GM23248 (cell line): Measurements from ENCODE around the gene RHBDF2. TPM values are rescaled to one million over a fixed set of nuclear protein-coding genes. Genes with fewer than 3 reads are reported as not detected.

Experiments
- DNase-seq: peaks from one replicate; pipeline ENCODE4 v3.0.0-alpha.2; 2015
- H2AFZ ChIP-seq: fragments of 200-600 bp; sonication (generic); 2 replicates; pipeline ENCODE4 v1.6.1; 2016; ENCODE audit warnings: antibody characterized with exemption
- H3F3A ChIP-seq: fragments of 200-600 bp; sonication (generic); 2 replicates; pipeline ENCODE4 v1.6.1; 2016; ENCODE audit warnings: mild to moderate bottlenecking, antibody characterized with exemption, mixed run types; ENCODE audit not compliant: insufficient read depth
- H3K27ac ChIP-seq: fragments of 200-600 bp; sonication (generic); 2 replicates; pipeline ENCODE4 v1.5.1; 2016; ENCODE audit warnings: mild to moderate bottlenecking
- H3K27me3 ChIP-seq: fragments of 200-600 bp; sonication (generic); replicated peaks from 2 replicates; pipeline ENCODE4 v1.6.1; 2016; ENCODE audit warnings: mild to moderate bottlenecking; ENCODE audit not compliant: insufficient read depth
- H3K36me3 ChIP-seq: fragments of 200-600 bp; sonication (generic); 2 replicates; pipeline ENCODE4 v1.6.1; 2016; ENCODE audit warnings: low read depth, mild to moderate bottlenecking
- H3K4me1 ChIP-seq: fragments of 200-600 bp; sonication (generic); 2 replicates; pipeline ENCODE4 v1.6.1; 2016; ENCODE audit warnings: mild to moderate bottlenecking; ENCODE audit not compliant: insufficient read depth
- H3K4me2 ChIP-seq: fragments of 200-600 bp; sonication (generic); one replicate; pipeline ENCODE4 v1.6.1; 2016; ENCODE audit warnings: mild to moderate bottlenecking; ENCODE audit not compliant: unreplicated experiment
- H3K4me3 ChIP-seq: fragments of 200-600 bp; sonication (generic); 2 replicates; pipeline ENCODE4 v1.5.1; 2016; ENCODE audit warnings: mild to moderate bottlenecking
- H3K79me2 ChIP-seq: fragments of 200-600 bp; sonication (generic); 2 replicates; pipeline ENCODE4 v1.6.1; 2016; ENCODE audit warnings: mild to moderate bottlenecking; ENCODE audit not compliant: insufficient read depth
- H3K9ac ChIP-seq: fragments of 200-600 bp; sonication (generic); 2 replicates; pipeline ENCODE4 v1.6.1; 2016; ENCODE audit warnings: mild to moderate bottlenecking
- H3K9me2 ChIP-seq: fragments of 200-600 bp; sonication (generic); 2 replicates; pipeline ENCODE4 v1.6.1; 2016; ENCODE audit warnings: mixed run types, mild to moderate bottlenecking, moderate library complexity; ENCODE audit not compliant: insufficient read depth
- H3K9me3 ChIP-seq: fragments of 200-600 bp; sonication (generic); one replicate; pipeline ENCODE4 v1.6.1; 2017; ENCODE audit warnings: low read depth
- H4K20me1 ChIP-seq: fragments of 200-600 bp; sonication (generic); 2 replicates; pipeline ENCODE4 v1.6.0; 2016; ENCODE audit not compliant: insufficient read depth
- EZH2 ChIP-seq: fragments of 200-600 bp; sonication (generic); IDR thresholded peaks from 2 replicates; pipeline ENCODE4 v1.6.1; 2018; ENCODE audit warnings: antibody characterized with exemption, mild to moderate bottlenecking; ENCODE audit not compliant: insufficient read depth, poor library complexity, severe bottlenecking
- EZH2phosphoT487 ChIP-seq: fragments of 200-600 bp; sonication (generic); IDR thresholded peaks from 2 replicates; pipeline ENCODE4 v1.6.1; 2018; ENCODE audit warnings: antibody characterized with exemption, moderate library complexity, mild to moderate bottlenecking, low read depth; ENCODE audit not compliant: insufficient read depth
- WGBS, 2 experiments: methylation state at CpG; one replicate each; pipeline ENCODE4 v1.1.6; 2015 to 2017; ENCODE audit warnings: low lambda C conversion rate in 2 of 2, low coverage in 1 of 2; ENCODE audit errors: missing lambda C conversion rate in 2 of 2; 5-methylcytosine and 5-hydroxymethylcytosine counted together
- in situ Hi-C: fragments of 300-500 bp; cut with MboI; formaldehyde crosslinking; loops from 2 replicates; pipeline ENCODE4 v1.15.0; 2020
- polyA plus RNA-seq: library from polyadenylated mRNA; unstranded; fragments of >200 nt; fragmentation: Nextera tagmentation; extraction: Ambion mirVana; gene quantifications from 2 replicates; pipeline ENCODE4 v1.2.1, GENCODE V29; 2016
- total RNA-seq: library from RNA; depleted of rRNA; stranded (reverse); fragments of >200 nt; shearing (Covaris generic); gene quantifications from 2 replicates; pipeline ENCODE4 v1.2.3, GENCODE V29; 2014

Gene RHBDF2
- total and polyA plus RNA-seq, 2 experiments from 2014 or later = 8.9 to 12.7 TPM

- Histone ChIP-seq H3K9me3 (no peaks in the 10 kb centered on the region), H3K4me2 (no peak overlapping the region), H3K9ac (no peak overlapping the region)
These were observed 29.0 kb downstream of the RHBDF2 start for GRCh38 chr17:76472258-76472645.

DNA sequence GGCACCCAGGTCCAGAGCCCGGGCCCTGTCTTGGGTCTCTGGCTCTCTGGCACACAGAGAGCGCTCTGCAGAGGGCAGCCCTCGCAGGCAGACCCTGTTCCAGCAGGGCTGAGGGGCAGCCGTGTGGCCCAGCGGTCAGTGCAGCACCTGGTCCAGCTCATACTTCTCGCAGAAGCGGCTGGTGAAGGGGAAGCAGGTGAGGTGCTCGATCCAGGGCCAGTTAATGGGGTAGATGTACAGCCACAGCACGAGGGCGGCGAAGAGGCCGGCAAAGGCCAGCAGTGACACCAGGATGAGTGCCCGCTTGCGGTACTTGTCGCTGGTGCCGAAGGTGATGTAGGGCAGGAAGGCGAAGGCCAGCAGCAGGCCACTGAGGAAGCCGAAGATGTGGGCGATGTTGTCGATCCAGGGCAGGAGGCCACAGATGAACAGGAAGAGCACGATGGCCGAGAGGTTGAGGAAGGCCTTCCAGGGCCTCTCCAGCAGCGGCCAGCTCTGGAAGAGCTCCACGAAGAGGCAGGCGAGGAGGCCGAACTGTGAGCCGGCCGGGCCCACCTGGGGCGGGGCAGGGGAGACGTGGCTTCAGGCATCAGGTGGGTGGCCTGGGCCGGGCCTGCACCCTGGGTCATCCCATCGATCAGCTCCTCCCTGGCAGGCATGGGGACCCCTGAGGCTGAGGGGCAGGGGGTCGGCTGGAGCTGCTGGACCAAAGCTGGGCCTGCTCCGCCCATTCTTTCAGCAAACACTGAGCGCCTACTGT is 29.5 kb downstream of the RHBDF2 start:
- H2AFZ ChIP-seq = no peak overlapping the region
- H3K27me3 ChIP-seq = no peaks in the 10 kb centered on the region
- H3K9ac ChIP-seq = no peak overlapping the region
- no peak overlapping the region for H3K4me3 ChIP-seq
- H3K9me3 ChIP-seq = no peaks in the 10 kb centered on the region
- H3K27ac ChIP-seq = no peak overlapping the region
- no peaks in the 10 kb centered on the region for H3F3A ChIP-seq
- in situ Hi-C loops = no loop called here
- H3K4me1 ChIP-seq = no peaks in the 10 kb centered on the region
- H4K20me1 ChIP-seq = no peaks in the 10 kb centered on the region
- H3K4me2 ChIP-seq = no peak overlapping the region
- H3K36me3 ChIP-seq = no peaks in the 10 kb centered on the region
- no peaks in the 10 kb centered on the region for H3K79me2 ChIP-seq
- WGBS, 2 experiments = 94 to 95% methylated on average over 32 to 35 of the region's 35 CpGs
- TF ChIP-seq EZH2phosphoT487 (no peak), EZH2 (no peak)
- H3K9me2 ChIP-seq = no peaks in the 10 kb centered on the region
- no peak for DNase-seq

More at GRCh38 chr17:76472258-76472645, 29.0 kb downstream of the RHBDF2 start:
- no peak for TF ChIP-seq EZH2phosphoT487
- TF ChIP-seq EZH2 = no peak
- no peak overlapping the region for H2AFZ ChIP-seq
- WGBS, 2 experiments = 95 to 98% methylated on average over 14 to 15 of the region's 15 CpGs
- in situ Hi-C loops = no loop called here
- H3K9me2 ChIP-seq = no peaks in the 10 kb centered on the region
- no peak overlapping the region for H3K27ac ChIP-seq
- DNase-seq = no peak
- H3K4me3 ChIP-seq = no peak overlapping the region
- no peaks in the 10 kb centered on the region for H3K36me3 ChIP-seq
- H3K4me1 ChIP-seq = no peaks in the 10 kb centered on the region
- no peaks in the 10 kb centered on the region for H3K79me2 ChIP-seq
- no peaks in the 10 kb centered on the region for H3K27me3 ChIP-seq
- H4K20me1 ChIP-seq = no peaks in the 10 kb centered on the region
- no peaks in the 10 kb centered on the region for H3F3A ChIP-seq

DNA sequence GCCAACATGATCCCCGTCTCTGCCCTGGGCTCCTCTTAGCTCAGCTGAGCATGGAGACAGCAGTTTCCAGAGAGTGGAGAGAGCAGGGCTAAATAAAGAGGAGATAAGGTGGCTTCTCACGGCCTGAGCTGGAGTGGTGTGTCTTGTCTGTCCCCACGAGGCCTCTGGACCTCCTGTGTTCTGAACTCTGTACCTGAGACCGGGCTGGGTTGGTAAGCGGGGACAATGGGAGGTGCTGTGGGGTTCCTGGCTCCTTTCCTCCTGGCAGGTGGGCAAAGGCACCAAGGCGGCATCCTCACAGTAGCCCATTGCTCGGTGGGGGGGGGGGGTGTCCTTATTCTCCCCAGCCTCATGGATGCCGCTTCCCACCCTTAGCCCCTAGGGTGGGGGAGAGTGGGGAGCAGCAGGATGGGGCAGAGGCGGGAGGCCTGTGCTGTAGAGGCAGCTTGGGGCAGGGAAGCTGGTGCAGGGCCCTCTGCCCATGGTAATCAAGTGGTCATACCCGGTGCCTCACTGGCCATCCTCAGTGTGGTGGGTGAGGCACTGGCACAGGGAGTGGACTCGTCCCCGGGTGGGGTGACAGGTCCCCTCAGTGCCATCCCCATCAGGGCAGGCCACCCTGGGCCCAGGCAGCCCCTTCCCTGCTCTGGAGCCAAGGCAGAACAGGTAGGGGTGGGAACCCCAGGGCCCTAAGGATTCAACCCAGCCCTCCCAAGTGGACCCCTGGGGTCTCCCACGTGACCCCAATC is 31.1 kb downstream of the RHBDF2 start:
- Histone ChIP-seq H3K79me2 (no peaks in the 10 kb centered on the region), H3K9me2 (no peaks in the 10 kb centered on the region), H3K9me3 (no peaks in the 10 kb centered on the region), H2AFZ (no peak overlapping the region), H4K20me1 (no peaks in the 10 kb centered on the region), H3K27ac (no peak overlapping the region), H3K4me2 (no peak overlapping the region), H3K27me3 (no peaks in the 10 kb centered on the region), H3K9ac (no peak overlapping the region), H3F3A (no peaks in the 10 kb centered on the region), H3K4me1 (no peaks in the 10 kb centered on the region), H3K4me3 (no peak overlapping the region), H3K36me3 (no peaks in the 10 kb centered on the region)
- TF ChIP-seq EZH2 = no peak
- no peak for TF ChIP-seq EZH2phosphoT487
- in situ Hi-C loops = loop anchor here (5.0 kb wide), 1 partner anchor 37 kb away; no protein-coding TSS in a partner anchor
- WGBS, 2 experiments = 91% methylated on average over 10 to 13 of the region's 13 CpGs
- DNase-seq = no peak

GRCh38 chr17:76469076-76469990 is 31.9 kb downstream of the RHBDF2 start:
- in situ Hi-C loops = loop anchor here (5.0 kb wide), 1 partner anchor 38 kb away; no protein-coding TSS in a partner anchor
- DNase-seq = no peak
- WGBS, 2 experiments = 95 to 98% methylated on average over 33 to 38 of the region's 38 CpGs

More at GRCh38 chr17:76469076-76469990, 31.9 kb downstream of the RHBDF2 start:
- H3K9me3 ChIP-seq = no peaks in the 10 kb centered on the region
- no peaks in the 10 kb centered on the region for H3K9me2 ChIP-seq
- H3K4me1 ChIP-seq = no peaks in the 10 kb centered on the region
- H3F3A ChIP-seq = no peaks in the 10 kb centered on the region
- H3K36me3 ChIP-seq = no peaks in the 10 kb centered on the region
- H4K20me1 ChIP-seq = no peaks in the 10 kb centered on the region
- H3K27ac ChIP-seq = no peak overlapping the region
- H3K4me2 ChIP-seq = no peak overlapping the region
- no peaks in the 10 kb centered on the region for H3K27me3 ChIP-seq
- H3K4me3 ChIP-seq = no peak overlapping the region
- no peak overlapping the region for H2AFZ ChIP-seq
- no peak overlapping the region for H3K9ac ChIP-seq
- TF ChIP-seq EZH2 (no peak), EZH2phosphoT487 (no peak)
- no peaks in the 10 kb centered on the region for H3K79me2 ChIP-seq
